ENCODE measurements around the gene GJC2. TPM values are rescaled to one million over a fixed set of nuclear protein-coding genes. Genes with fewer than 3 reads are reported as not detected.

Gene GJC2
- total RNA-seq, 1 donor from 2014 or later, result 1.1 TPM

DNA sequence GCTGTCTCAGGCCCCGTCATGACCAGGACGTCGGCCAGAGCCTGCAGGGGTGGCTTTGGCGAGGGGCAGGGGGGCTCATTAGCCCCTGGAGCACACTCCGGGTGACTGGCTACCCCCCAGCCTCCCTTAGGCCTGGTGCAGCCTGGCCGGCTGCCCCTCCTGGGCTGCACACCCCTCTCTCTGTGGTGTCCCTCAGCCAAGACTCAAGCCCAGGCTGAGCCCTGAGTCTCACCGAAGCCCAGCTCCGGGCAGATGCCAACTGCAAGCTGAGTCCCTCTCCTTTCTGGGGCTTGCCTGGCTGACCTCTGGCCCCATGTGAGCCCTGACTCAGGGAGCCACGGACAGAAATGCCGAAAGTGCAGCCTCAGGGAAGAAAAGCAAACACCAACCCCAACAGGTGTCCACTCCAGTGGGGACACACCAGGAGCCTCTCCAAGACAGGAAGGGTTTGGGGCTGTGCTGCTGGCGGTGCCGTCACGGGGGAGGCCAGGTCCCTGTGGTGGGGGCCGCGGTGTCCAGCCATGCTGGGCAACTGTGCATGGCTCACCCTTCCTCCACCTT is 10.6 kb downstream of the GJC2 start:
- Histone ChIP-seq H2AFZ (ENCODE audit: low read depth, low read length) (no peak overlapping the region), H3K27ac (ENCODE audit: low read depth, low read length) (no peak overlapping the region), H3K4me2 (ENCODE audit: low read length) (no peak overlapping the region), H3K4me3 (ENCODE audit: insufficient read depth, low read depth, low read length) (no peak overlapping the region), H3K4me1 (ENCODE audit: insufficient read depth, low read length) (peaks cover 20% of the 10 kb centered on the region), H3K9ac (ENCODE audit: low read length) (no peak overlapping the region), H3K36me3 (ENCODE audit: insufficient read depth, low read length) (no peaks in the 10 kb centered on the region), H3K27me3 (ENCODE audit: insufficient read depth, low read length) (peaks cover 7% of the 10 kb centered on the region), H4K20me1 (ENCODE audit: insufficient read depth, low read length) (peaks cover 6% of the 10 kb centered on the region), H3K9me3 (ENCODE audit: insufficient read depth, low read depth, low read length) (peaks cover 3% of the 10 kb centered on the region), H3K79me2 (ENCODE audit: insufficient read depth, low read length) (no peaks in the 10 kb centered on the region)
- Mint-ChIP-seq H3K36me3 (ENCODE audit: low read depth, unreplicated experiment) (peaks cover 2% of the 10 kb centered on the region), H3K4me1 (ENCODE audit: low read depth, unreplicated experiment) (no peaks in the 10 kb centered on the region), H3K4me3 (ENCODE audit: unreplicated experiment) (no peak overlapping the region), H3K27ac (ENCODE audit: unreplicated experiment) (no peak overlapping the region), H3K9me3 (ENCODE audit: unreplicated experiment) (no peaks in the 10 kb centered on the region), H3K27me3 (ENCODE audit: low read depth, unreplicated experiment) (peaks cover 3% of the 10 kb centered on the region)
- DNase-seq (ENCODE audit: low read depth) (no peak), FAIRE-seq (no peak)
- TF ChIP-seq CTCF (IDR thresholded peaks at IDR 0.05; ENCODE audit: insufficient read depth, low read depth, low read length) (no peak), EZH2 (IDR thresholded peaks at IDR 0.05; ENCODE audit: insufficient read depth, low read length) (no peak)

DNA sequence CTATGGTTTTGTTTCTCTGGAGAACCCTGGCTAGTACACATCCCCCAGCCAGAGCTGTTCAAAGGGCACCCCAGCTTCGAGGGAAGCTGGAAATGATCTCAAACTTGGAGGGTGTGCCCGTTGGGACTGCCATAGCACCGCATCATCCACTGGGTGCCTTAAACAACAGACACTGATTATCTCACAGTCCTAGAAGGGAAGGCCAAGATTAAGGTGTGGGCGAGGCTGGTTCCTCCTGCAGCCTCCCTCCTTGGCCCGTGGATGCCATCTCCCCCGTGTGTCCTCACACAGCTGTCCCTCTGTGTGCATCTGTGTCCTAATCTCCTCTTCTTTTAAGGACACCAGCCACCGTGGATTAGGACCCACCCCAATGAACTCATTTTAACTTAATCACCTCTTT is 11.6 kb downstream of the GJC2 start:
- H3K27ac Mint-ChIP-seq (ENCODE audit: unreplicated experiment), result no peak overlapping the region

More for the DNA sequence above, 11.6 kb downstream of the GJC2 start:
- no peak overlapping the region for H3K4me3 ChIP-seq (ENCODE audit: insufficient read depth, low read depth, low read length)
- H2AFZ ChIP-seq (ENCODE audit: low read depth, low read length), result no peak overlapping the region
- H3K79me2 ChIP-seq (ENCODE audit: insufficient read depth, low read length), result peaks cover 2% of the 10 kb centered on the region
- H3K4me3 Mint-ChIP-seq (ENCODE audit: unreplicated experiment), result no peak overlapping the region
- peaks cover 1% of the 10 kb centered on the region for H4K20me1 ChIP-seq (ENCODE audit: insufficient read depth, low read length)
- peaks cover 3% of the 10 kb centered on the region for H3K27me3 Mint-ChIP-seq (ENCODE audit: low read depth, unreplicated experiment)
- no peak overlapping the region for H3K4me2 ChIP-seq (ENCODE audit: low read length)
- no peaks in the 10 kb centered on the region for H3K36me3 ChIP-seq (ENCODE audit: insufficient read depth, low read length)
- H3K9me3 ChIP-seq (ENCODE audit: insufficient read depth, low read depth, low read length), result peaks cover 3% of the 10 kb centered on the region
- TF ChIP-seq CTCF (IDR thresholded peaks at IDR 0.05; ENCODE audit: insufficient read depth, low read depth, low read length) (no peak), EZH2 (IDR thresholded peaks at IDR 0.05; ENCODE audit: insufficient read depth, low read length) (no peak)
- H3K9me3 Mint-ChIP-seq (ENCODE audit: unreplicated experiment), result no peaks in the 10 kb centered on the region
- peaks cover 22% of the 10 kb centered on the region for H3K4me1 ChIP-seq (ENCODE audit: insufficient read depth, low read length)
- no peaks in the 10 kb centered on the region for H3K4me1 Mint-ChIP-seq (ENCODE audit: low read depth, unreplicated experiment)
- H3K27ac ChIP-seq (ENCODE audit: low read depth, low read length), result no peak overlapping the region
- H3K27me3 ChIP-seq (ENCODE audit: insufficient read depth, low read length), result peaks cover 7% of the 10 kb centered on the region
- no peak for FAIRE-seq
- no peak overlapping the region for H3K9ac ChIP-seq (ENCODE audit: low read length)
- H3K36me3 Mint-ChIP-seq (ENCODE audit: low read depth, unreplicated experiment), result peaks cover 2% of the 10 kb centered on the region
- no peak for DNase-seq (ENCODE audit: low read depth)
